ENCODE data around the gene TMEM132D. TPM values are rescaled to one million over a fixed set of nuclear protein-coding genes. Genes with fewer than 3 reads are reported as not detected.

Gene TMEM132D
- total RNA-seq, 1 donor from 2014 or later: not detected

DNA sequence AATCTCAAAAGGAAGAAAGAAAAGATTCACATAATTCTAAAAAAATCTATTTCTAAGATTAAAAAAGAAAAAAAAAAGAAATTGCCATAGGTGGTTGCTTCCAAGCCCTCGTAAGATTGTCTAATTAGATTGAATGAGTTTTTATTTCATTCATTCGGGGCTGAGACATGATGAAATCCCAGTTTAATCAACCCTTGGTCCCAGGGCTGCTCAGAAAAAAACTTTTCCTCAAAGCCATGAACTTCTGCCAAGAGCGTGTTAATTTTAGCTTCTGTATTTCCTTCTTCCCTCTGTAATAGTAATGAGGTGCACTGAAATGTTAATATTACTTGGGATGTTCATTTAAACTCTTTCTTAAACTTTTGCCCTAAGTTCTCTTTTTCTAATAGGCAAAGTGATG is 62.6 kb downstream of the TMEM132D start:
- Histone ChIP-seq H3K9me3 (ENCODE audit: insufficient read depth, low read depth, low read length) (no peaks in the 10 kb centered on the region), H3K27ac (ENCODE audit: low read depth, low read length) (no peak overlapping the region), H4K20me1 (ENCODE audit: insufficient read depth, low read length) (no peaks in the 10 kb centered on the region), H3K9ac (ENCODE audit: low read length) (no peak overlapping the region), H2AFZ (ENCODE audit: low read depth, low read length) (no peak overlapping the region), H3K4me3 (ENCODE audit: insufficient read depth, low read depth, low read length) (no peak overlapping the region), H3K4me2 (ENCODE audit: low read length) (no peak overlapping the region), H3K27me3 (ENCODE audit: insufficient read depth, low read length) (no peaks in the 10 kb centered on the region), H3K4me1 (ENCODE audit: insufficient read depth, low read length) (peaks cover 13% of the 10 kb centered on the region), H3K79me2 (ENCODE audit: insufficient read depth, low read length) (no peaks in the 10 kb centered on the region), H3K36me3 (ENCODE audit: insufficient read depth, low read length) (no peaks in the 10 kb centered on the region)
- no peaks in the 10 kb centered on the region for H3K4me1 Mint-ChIP-seq (ENCODE audit: low read depth, unreplicated experiment)
- peaks cover 5% of the 10 kb centered on the region for H3K9me3 Mint-ChIP-seq (ENCODE audit: unreplicated experiment)
- no peak overlapping the region for H3K27ac Mint-ChIP-seq (ENCODE audit: unreplicated experiment)
- H3K4me3 Mint-ChIP-seq (ENCODE audit: unreplicated experiment): no peak overlapping the region
- DNase-seq (ENCODE audit: low read depth): no peak
- H3K27me3 Mint-ChIP-seq (ENCODE audit: low read depth, unreplicated experiment): no peaks in the 10 kb centered on the region
- FAIRE-seq: no peak
- no peaks in the 10 kb centered on the region for H3K36me3 Mint-ChIP-seq (ENCODE audit: low read depth, unreplicated experiment)
- TF ChIP-seq, protein P1, sequence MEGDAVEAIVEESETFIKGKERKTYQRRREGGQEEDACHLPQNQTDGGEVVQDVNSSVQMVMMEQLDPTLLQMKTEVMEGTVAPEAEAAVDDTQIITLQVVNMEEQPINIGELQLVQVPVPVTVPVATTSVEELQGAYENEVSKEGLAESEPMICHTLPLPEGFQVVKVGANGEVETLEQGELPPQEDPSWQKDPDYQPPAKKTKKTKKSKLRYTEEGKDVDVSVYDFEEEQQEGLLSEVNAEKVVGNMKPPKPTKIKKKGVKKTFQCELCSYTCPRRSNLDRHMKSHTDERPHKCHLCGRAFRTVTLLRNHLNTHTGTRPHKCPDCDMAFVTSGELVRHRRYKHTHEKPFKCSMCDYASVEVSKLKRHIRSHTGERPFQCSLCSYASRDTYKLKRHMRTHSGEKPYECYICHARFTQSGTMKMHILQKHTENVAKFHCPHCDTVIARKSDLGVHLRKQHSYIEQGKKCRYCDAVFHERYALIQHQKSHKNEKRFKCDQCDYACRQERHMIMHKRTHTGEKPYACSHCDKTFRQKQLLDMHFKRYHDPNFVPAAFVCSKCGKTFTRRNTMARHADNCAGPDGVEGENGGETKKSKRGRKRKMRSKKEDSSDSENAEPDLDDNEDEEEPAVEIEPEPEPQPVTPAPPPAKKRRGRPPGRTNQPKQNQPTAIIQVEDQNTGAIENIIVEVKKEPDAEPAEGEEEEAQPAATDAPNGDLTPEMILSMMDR (IDR thresholded peaks at IDR 0.05; ENCODE audit: insufficient read depth, low read depth, low read length): no peak
- TF ChIP-seq EZH2 (IDR thresholded peaks at IDR 0.05; ENCODE audit: insufficient read depth, low read length): no peak

DNA sequence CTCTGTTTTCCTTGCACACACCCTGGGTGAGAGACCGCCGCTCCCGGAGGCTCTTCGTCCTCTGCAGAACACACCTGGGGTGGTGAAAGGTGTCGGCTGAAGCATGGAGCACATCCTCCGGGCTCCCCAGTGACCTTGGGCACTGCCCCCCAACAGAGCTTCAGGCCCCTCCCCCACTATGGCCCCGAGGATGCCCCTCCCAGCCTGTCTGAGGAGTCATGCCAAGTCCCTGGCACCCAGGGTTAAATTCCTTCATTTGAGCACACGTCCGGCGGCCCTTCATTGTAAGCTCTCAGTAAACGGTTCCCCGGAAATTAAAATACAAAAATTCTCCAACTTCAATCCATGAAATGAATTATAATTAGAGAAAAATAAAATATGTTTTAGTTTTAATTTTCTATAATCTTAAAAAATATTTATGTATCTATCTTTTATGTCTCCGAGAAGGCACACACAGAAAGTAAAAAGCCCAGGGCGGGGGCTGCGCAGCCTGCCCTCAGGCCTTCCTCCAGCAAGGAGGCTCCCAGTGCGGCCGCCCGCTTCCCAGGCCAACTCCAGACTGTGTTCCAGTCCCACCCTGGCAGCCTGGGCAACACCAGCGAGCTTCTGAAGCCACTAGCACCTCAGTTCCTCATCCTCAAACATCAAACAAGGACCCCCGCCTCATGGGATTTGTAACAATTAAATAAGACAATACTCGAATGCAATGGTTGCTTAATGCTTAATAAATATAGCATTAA is 63.5 kb downstream of the TMEM132D start:
- Histone ChIP-seq H3K9ac (ENCODE audit: low read length) (no peak overlapping the region), H2AFZ (ENCODE audit: low read depth, low read length) (no peak overlapping the region), H4K20me1 (ENCODE audit: insufficient read depth, low read length) (no peaks in the 10 kb centered on the region), H3K27ac (ENCODE audit: low read depth, low read length) (no peak overlapping the region), H3K79me2 (ENCODE audit: insufficient read depth, low read length) (no peaks in the 10 kb centered on the region), H3K27me3 (ENCODE audit: insufficient read depth, low read length) (no peaks in the 10 kb centered on the region), H3K4me3 (ENCODE audit: insufficient read depth, low read depth, low read length) (no peak overlapping the region), H3K4me2 (ENCODE audit: low read length) (no peak overlapping the region), H3K36me3 (ENCODE audit: insufficient read depth, low read length) (no peaks in the 10 kb centered on the region), H3K4me1 (ENCODE audit: insufficient read depth, low read length) (peaks cover 12% of the 10 kb centered on the region), H3K9me3 (ENCODE audit: insufficient read depth, low read depth, low read length) (no peaks in the 10 kb centered on the region)
- Mint-ChIP-seq H3K27ac (ENCODE audit: unreplicated experiment) (no peak overlapping the region), H3K4me1 (ENCODE audit: low read depth, unreplicated experiment) (no peaks in the 10 kb centered on the region), H3K27me3 (ENCODE audit: low read depth, unreplicated experiment) (no peaks in the 10 kb centered on the region), H3K9me3 (ENCODE audit: unreplicated experiment) (peaks cover 7% of the 10 kb centered on the region), H3K4me3 (ENCODE audit: unreplicated experiment) (no peak overlapping the region), H3K36me3 (ENCODE audit: low read depth, unreplicated experiment) (no peaks in the 10 kb centered on the region)
- no peak for FAIRE-seq
- no peak for DNase-seq (ENCODE audit: low read depth)
- TF ChIP-seq, protein P1 (IDR thresholded peaks at IDR 0.05; ENCODE audit: insufficient read depth, low read depth, low read length): no peak
- TF ChIP-seq EZH2 (IDR thresholded peaks at IDR 0.05; ENCODE audit: insufficient read depth, low read length): no peak

DNA sequence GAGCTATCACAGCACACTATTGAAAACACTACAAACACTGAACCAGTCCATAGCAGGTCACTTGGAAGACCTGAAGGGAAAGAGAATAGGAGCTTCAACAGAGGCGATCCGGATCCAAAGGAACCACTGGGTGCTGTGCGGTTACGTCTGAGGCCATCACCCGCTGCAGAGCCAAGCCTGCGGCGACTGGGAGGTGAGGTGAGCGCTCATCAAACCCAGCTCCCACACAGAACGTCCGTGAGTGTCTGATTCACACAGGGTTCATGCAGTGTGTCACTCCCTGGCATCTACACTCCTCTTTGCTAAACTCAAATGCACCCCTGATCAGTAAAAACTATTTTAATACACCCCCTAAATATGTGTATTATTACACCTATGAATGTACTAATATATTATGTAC is 64.1 kb downstream of the TMEM132D start:
- no peaks in the 10 kb centered on the region for H3K9me3 ChIP-seq (ENCODE audit: insufficient read depth, low read depth, low read length)
- H3K9me3 Mint-ChIP-seq (ENCODE audit: unreplicated experiment): peaks cover 7% of the 10 kb centered on the region
- no peak for TF ChIP-seq EZH2 (IDR thresholded peaks at IDR 0.05; ENCODE audit: insufficient read depth, low read length)
- TF ChIP-seq, protein P1 (IDR thresholded peaks at IDR 0.05; ENCODE audit: insufficient read depth, low read depth, low read length): no peak
- no peaks in the 10 kb centered on the region for H3K36me3 Mint-ChIP-seq (ENCODE audit: low read depth, unreplicated experiment)
- H3K27ac Mint-ChIP-seq (ENCODE audit: unreplicated experiment): no peak overlapping the region
- no peak overlapping the region for H3K27ac ChIP-seq (ENCODE audit: low read depth, low read length)
- H3K4me1 ChIP-seq (ENCODE audit: insufficient read depth, low read length): peaks cover 8% of the 10 kb centered on the region
- no peak overlapping the region for H3K4me3 Mint-ChIP-seq (ENCODE audit: unreplicated experiment)
- H2AFZ ChIP-seq (ENCODE audit: low read depth, low read length): peak overlapping the region; percentile 54
- no peak for FAIRE-seq
- H3K79me2 ChIP-seq (ENCODE audit: insufficient read depth, low read length): no peaks in the 10 kb centered on the region
- no peak overlapping the region for H3K9ac ChIP-seq (ENCODE audit: low read length)
- no peaks in the 10 kb centered on the region for H3K27me3 Mint-ChIP-seq (ENCODE audit: low read depth, unreplicated experiment)
- H3K27me3 ChIP-seq (ENCODE audit: insufficient read depth, low read length): no peaks in the 10 kb centered on the region
- no peak overlapping the region for H3K4me3 ChIP-seq (ENCODE audit: insufficient read depth, low read depth, low read length)
- peak; percentile 65 for DNase-seq (ENCODE audit: low read depth)
- H3K36me3 ChIP-seq (ENCODE audit: insufficient read depth, low read length): no peaks in the 10 kb centered on the region
- H3K4me1 Mint-ChIP-seq (ENCODE audit: low read depth, unreplicated experiment): no peaks in the 10 kb centered on the region
- H4K20me1 ChIP-seq (ENCODE audit: insufficient read depth, low read length): no peaks in the 10 kb centered on the region
- peak overlapping the region; percentile 39 for H3K4me2 ChIP-seq (ENCODE audit: low read length)

Data from astrocyte (in vitro differentiated cells and primary cell).